Measurements from ENCODE around the gene PRR19.

Gene PRR19

GRCh38 chr19:42281827-42282762, 19.8 kb upstream of the PRR19 start:
- peaks cover 42% of the 10 kb centered on the region in 2 donors for H3K4me1 ChIP-seq (ENCODE audit: control insufficient read depth in 2 of 2, insufficient read depth in 1 of 2, low read depth in 1 of 2, low read length in 2 of 2)
- H3K27me3 ChIP-seq (ENCODE audit: control insufficient read depth in 3 of 3, insufficient read depth in 3 of 3, low read depth in 1 of 3, low read length in 3 of 3), result peaks cover 0 to 2% (median 0%) of the 10 kb centered on the region in 3 experiments
- peak overlapping the region; percentile 80 for H3K27ac ChIP-seq (replicated peaks; ENCODE audit: low read length)
- peak overlapping the region; percentile 20 for H2BK5ac ChIP-seq (ENCODE audit: low read length)
- H3K23ac ChIP-seq (ENCODE audit: low read depth, low read length, poor library complexity), result no peak overlapping the region
- WGBS, 2 donors (ENCODE audit: extremely low coverage in 2 of 2, insufficient read length in 2 of 2, insufficient replicate concordance in 1 of 2), result no CpG with 5 or more reads among the region's 7 CpGs
- peaks cover 9 to 17% of the 10 kb centered on the region in 2 donors for H3K36me3 ChIP-seq (replicated peaks in 1 of 2; ENCODE audit: control insufficient read depth in 2 of 2, insufficient read depth in 2 of 2, low read length in 2 of 2)
- peak overlapping the region; percentile 95 for H3K4me2 ChIP-seq (ENCODE audit: insufficient read depth, low read length, poor library complexity, severe bottlenecking)
- no peak overlapping the region for H4K91ac ChIP-seq (ENCODE audit: low read depth, low read length, poor library complexity)
- H3K4me3 ChIP-seq (ENCODE audit: low read length in 2 of 2), result peak overlapping the region in 1 of 2 donors; percentile 71
- peak overlapping the region; percentile 38 for H3K9ac ChIP-seq (ENCODE audit: low read depth, low read length, poor library complexity)
- DNase-seq (ENCODE audit: low spot score), result peak; percentile 39
- peak overlapping the region; percentile 99 for H3K4ac ChIP-seq (ENCODE audit: low read length)
- peak overlapping the region; percentile 92 for H2BK12ac ChIP-seq (ENCODE audit: low read length)
- peak overlapping the region; percentile 12 for H2BK120ac ChIP-seq (ENCODE audit: low read depth, low read length)
- H3K9me3 ChIP-seq (replicated peaks in 1 of 2; ENCODE audit: control insufficient read depth in 2 of 2, insufficient read depth in 1 of 2, low read depth in 1 of 2, low read length in 2 of 2), result peaks cover 0 to 2% of the 10 kb centered on the region in 2 donors
- H3K14ac ChIP-seq (ENCODE audit: low read length), result peak overlapping the region; percentile 90
- peak overlapping the region; percentile 97 for H2AK5ac ChIP-seq (ENCODE audit: low read depth, low read length)
- peak overlapping the region; percentile 60 for H2AFZ ChIP-seq (ENCODE audit: low read length)
- peaks cover 30% of the 10 kb centered on the region for H3K79me1 ChIP-seq (ENCODE audit: low read depth, low read length)
- H3K18ac ChIP-seq (ENCODE audit: low read length), result peak overlapping the region; percentile 97
- H4K8ac ChIP-seq (ENCODE audit: low read depth, low read length), result peak overlapping the region; percentile 75
- peak overlapping the region; percentile 47 for H2BK15ac ChIP-seq (ENCODE audit: low read length)

DNA sequence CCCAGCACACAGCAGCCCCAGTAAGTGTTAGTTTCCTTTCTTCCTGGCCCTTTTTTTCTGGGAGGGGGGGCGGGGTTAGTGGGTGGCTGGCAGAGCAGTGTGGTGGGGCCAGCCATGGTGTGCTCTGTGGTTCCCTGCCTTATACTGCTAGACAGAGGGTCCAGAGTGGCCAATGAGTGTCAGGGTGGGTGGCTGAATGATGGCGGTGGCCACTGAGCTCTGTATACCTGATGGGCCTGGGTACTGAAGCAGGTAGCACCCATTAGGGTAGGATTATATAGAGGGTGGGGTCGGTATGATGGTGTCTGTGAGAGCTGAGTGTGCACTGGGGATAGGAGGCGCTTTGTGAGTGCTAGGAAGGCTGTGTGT, 19.1 kb upstream of the PRR19 start:
- Histone ChIP-seq H3K4me1 (ENCODE audit: control insufficient read depth in 2 of 2, insufficient read depth in 1 of 2, low read depth in 1 of 2, low read length in 2 of 2) (peaks cover 42% of the 10 kb centered on the region in 2 donors), H3K9me3 (replicated peaks in 1 of 2; ENCODE audit: control insufficient read depth in 2 of 2, insufficient read depth in 1 of 2, low read depth in 1 of 2, low read length in 2 of 2) (peaks cover 0 to 2% of the 10 kb centered on the region in 2 donors), H3K79me1 (ENCODE audit: low read depth, low read length) (peaks cover 28% of the 10 kb centered on the region), H3K27ac (replicated peaks; ENCODE audit: low read length) (peak overlapping the region; percentile 80), H3K9ac (ENCODE audit: low read depth, low read length, poor library complexity) (peak overlapping the region; percentile 51), H4K8ac (ENCODE audit: low read depth, low read length) (no peak overlapping the region), H2BK5ac (ENCODE audit: low read length) (peak overlapping the region; percentile 20), H2BK12ac (ENCODE audit: low read length) (peak overlapping the region; percentile 87), H2AK5ac (ENCODE audit: low read depth, low read length) (peak overlapping the region; percentile 57), H3K14ac (ENCODE audit: low read length) (peak overlapping the region; percentile 5), H3K23ac (ENCODE audit: low read depth, low read length, poor library complexity) (peak overlapping the region; percentile 5), H2AFZ (ENCODE audit: low read length) (no peak overlapping the region), H3K4ac (ENCODE audit: low read length) (peak overlapping the region; percentile 6), H3K18ac (ENCODE audit: low read length) (peak overlapping the region; percentile 84), H3K4me3 (ENCODE audit: low read length in 2 of 2) (peak overlapping the region; percentile 37 to 81), H2BK120ac (ENCODE audit: low read depth, low read length) (peak overlapping the region; percentile 12), H2BK15ac (ENCODE audit: low read length) (peak overlapping the region; percentile 20), H3K4me2 (ENCODE audit: insufficient read depth, low read length, poor library complexity, severe bottlenecking) (no peak overlapping the region), H4K91ac (ENCODE audit: low read depth, low read length, poor library complexity) (peak overlapping the region; percentile 31), H3K36me3 (replicated peaks in 1 of 2; ENCODE audit: control insufficient read depth in 2 of 2, insufficient read depth in 2 of 2, low read length in 2 of 2) (peaks cover 16 to 24% of the 10 kb centered on the region in 2 donors), H3K27me3 (ENCODE audit: control insufficient read depth in 3 of 3, insufficient read depth in 3 of 3, low read depth in 1 of 3, low read length in 3 of 3) (peaks cover 0 to 2% (median 0%) of the 10 kb centered on the region in 3 experiments)
- no peak for DNase-seq (ENCODE audit: low spot score)
- WGBS, 2 donors (ENCODE audit: extremely low coverage in 2 of 2, insufficient read length in 2 of 2, insufficient replicate concordance in 1 of 2), result no CpG with 5 or more reads among the region's 4 CpGs

GRCh38 chr19:42283188-42284065, 18.5 kb upstream of the PRR19 start:
- no peak overlapping the region for H2BK120ac ChIP-seq (ENCODE audit: low read depth, low read length)
- peak overlapping the region; percentile 91 for H3K4ac ChIP-seq (ENCODE audit: low read length)
- H3K27me3 ChIP-seq (ENCODE audit: control insufficient read depth in 3 of 3, insufficient read depth in 3 of 3, low read depth in 1 of 3, low read length in 3 of 3), result peaks cover 0 to 2% (median 0%) of the 10 kb centered on the region in 3 experiments
- 100% methylated on average over 1 of the region's 74 CpGs; no CpG with 5 or more reads in 1 of the 2 donors for WGBS, 2 donors (ENCODE audit: extremely low coverage in 2 of 2, insufficient read length in 2 of 2, insufficient replicate concordance in 1 of 2)
- peak overlapping the region; percentile 66 for H3K23ac ChIP-seq (ENCODE audit: low read depth, low read length, poor library complexity)
- peak; percentile 93 for DNase-seq (ENCODE audit: low spot score)
- no peak overlapping the region for H2AFZ ChIP-seq (ENCODE audit: low read length)
- peak overlapping the region; percentile 87 for H2BK12ac ChIP-seq (ENCODE audit: low read length)
- peaks cover 25% of the 10 kb centered on the region for H3K79me1 ChIP-seq (ENCODE audit: low read depth, low read length)
- peak overlapping the region; percentile 78 for H3K4me2 ChIP-seq (ENCODE audit: insufficient read depth, low read length, poor library complexity, severe bottlenecking)
- peak overlapping the region; percentile 20 for H2BK5ac ChIP-seq (ENCODE audit: low read length)
- H3K14ac ChIP-seq (ENCODE audit: low read length), result peak overlapping the region; percentile 5
- peak overlapping the region; percentile 57 for H2AK5ac ChIP-seq (ENCODE audit: low read depth, low read length)
- H3K36me3 ChIP-seq (replicated peaks in 1 of 2; ENCODE audit: control insufficient read depth in 2 of 2, insufficient read depth in 2 of 2, low read length in 2 of 2), result peaks cover 23 to 30% of the 10 kb centered on the region in 2 donors
- peak overlapping the region; percentile 97 for H3K27ac ChIP-seq (replicated peaks; ENCODE audit: low read length)
- H4K8ac ChIP-seq (ENCODE audit: low read depth, low read length), result no peak overlapping the region
- peak overlapping the region; percentile 97 for H3K9ac ChIP-seq (ENCODE audit: low read depth, low read length, poor library complexity)
- H3K18ac ChIP-seq (ENCODE audit: low read length), result peak overlapping the region; percentile 98
- H4K91ac ChIP-seq (ENCODE audit: low read depth, low read length, poor library complexity), result peak overlapping the region; percentile 31
- peak overlapping the region; percentile 81 to 96 for H3K4me3 ChIP-seq (ENCODE audit: low read length in 2 of 2)
- H2BK15ac ChIP-seq (ENCODE audit: low read length), result peak overlapping the region; percentile 20
- H3K4me1 ChIP-seq (ENCODE audit: control insufficient read depth in 2 of 2, insufficient read depth in 1 of 2, low read depth in 1 of 2, low read length in 2 of 2), result peaks cover 42% of the 10 kb centered on the region in 2 donors
- H3K9me3 ChIP-seq (replicated peaks in 1 of 2; ENCODE audit: control insufficient read depth in 2 of 2, insufficient read depth in 1 of 2, low read depth in 1 of 2, low read length in 2 of 2), result peaks cover 0 to 2% of the 10 kb centered on the region in 2 donors
